H1 (cell line): ENCODE results near the gene PAX6. TPM values are rescaled to one million over a fixed set of nuclear protein-coding genes. Genes with fewer than 3 reads are reported as not detected.

Experiments
- CTBP2 ChIP-seq: IDR thresholded peaks from 2 replicates; pipeline ENCODE4 v1.7.0; 2011; ENCODE audit warnings: borderline replicate concordance, mild to moderate bottlenecking, moderate library complexity, mixed read lengths, low read length; ENCODE audit not compliant: insufficient read depth, insufficient read length
- KDM1A ChIP-seq: fragments of 200-600, 300-600 bp; sonication (generic); IDR thresholded peaks from 2 replicates; pipeline ENCODE4 v1.7.1; 2016; ENCODE audit warnings: mild to moderate bottlenecking, low read length, borderline replicate concordance
- RNF2 ChIP-seq: fragments of 200-900, 300-1000 bp; sonication (generic); IDR thresholded peaks from 2 replicates; pipeline ENCODE4 v1.7.1; 2016; ENCODE audit warnings: borderline replicate concordance, low read depth, mild to moderate bottlenecking, antibody characterized with exemption, low read length; ENCODE audit not compliant: poor library complexity, severe bottlenecking; ENCODE audit errors: missing control alignments
- RXRA ChIP-seq: IDR thresholded peaks from 2 replicates; pipeline ENCODE4 v1.6.1; 2011; ENCODE audit warnings: low read depth, mild to moderate bottlenecking, low read length, moderate library complexity; ENCODE audit not compliant: insufficient read depth
- SRF ChIP-seq: IDR thresholded peaks from 2 replicates; pipeline ENCODE4 v1.6.1; 2011; ENCODE audit warnings: mild to moderate bottlenecking, low read depth, low read length, moderate library complexity
- polyA plus RNA-seq, 7 experiments: library from polyadenylated mRNA; depleted of rRNA in 3 of 7; stranded (reverse) in 5 of 7; unstranded in 2 of 7; fragments of >200 nt in 5 of 7; fragments of 200-250 nt in 2 of 7; gene quantifications; 1 replicate in 5 of 7; 2 replicates in 1 of 7; 4 replicates in 1 of 7; pipeline versions ENCODE4 v1.2.1 to v1.2.3, GENCODE V29; 2011 to 2013; ENCODE audit warnings: missing spikeins in 2 of 7, mixed read lengths in 2 of 7
- total RNA-seq: library from RNA; stranded (reverse); fragmentation: NEBNext Ultra II Directional; extraction: Animal tissue kit (Norgen Biotek cat#: 25700); gene quantifications from 2 replicates; pipeline ENCODE4 v1.2.1, GENCODE V29; 2021

The PAX6 gene
- total and polyA plus RNA-seq, 2 of the 8 experiments (the other 6 are each of a cell fraction or from before 2014, with no cell fraction given): 0.30 to 0.65 TPM

GRCh38 chr11:31788085-31788484, 23.0 kb downstream of the PAX6 start (continued):
- TF ChIP-seq SRF (no peak), RNF2 (no peak), CTBP2 (no peak), KDM1A (no peak), RXRA (no peak)
